ENCODE data around the gene FAM47E.

DNA sequence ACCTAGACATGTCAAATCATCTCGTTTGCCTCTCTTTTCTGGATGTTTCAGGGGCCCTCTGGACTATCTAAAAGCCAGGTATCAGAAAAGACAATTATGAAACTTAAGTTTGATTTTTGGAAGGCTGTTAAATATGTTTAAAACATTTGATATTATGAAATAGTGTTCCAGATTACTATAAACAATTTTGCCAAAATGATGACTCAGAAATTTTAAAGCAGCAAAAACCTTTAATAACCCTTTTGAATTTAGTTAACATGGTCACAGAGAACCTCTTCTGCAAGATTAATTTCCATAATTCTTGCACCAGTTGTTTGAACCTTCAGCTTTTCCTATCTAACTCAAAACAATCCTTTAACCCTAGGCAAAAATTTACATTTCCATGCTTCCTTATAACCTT, 18.8 kb upstream of the FAM47E start:
- TF ChIP-seq ZNF138 (CRISPR knock-in tag; IDR thresholded peaks at IDR 0.05; ENCODE audit: low read depth) (no peak), HOXA7 (CRISPR knock-in tag; IDR thresholded peaks at IDR 0.05) (no peak), ATF2 (CRISPR knock-in tag; IDR thresholded peaks at IDR 0.05) (no peak), POLR2A (IDR thresholded peaks at IDR 0.05; ENCODE audit: insufficient read depth in 1 of 2, low read depth in 2 of 2, low read length in 2 of 2) (no peak), ZSCAN30 (CRISPR knock-in tag; IDR thresholded peaks at IDR 0.05) (no peak), FOXJ3 (CRISPR knock-in tag; IDR thresholded peaks at IDR 0.05; ENCODE audit: borderline replicate concordance) (no peak), STAT5B (CRISPR knock-in tag; IDR thresholded peaks at IDR 0.05) (no peak), SPEN (CRISPR knock-in tag; IDR thresholded peaks at IDR 0.05; ENCODE audit: low read depth) (no peak), SMAD9 (CRISPR knock-in tag; IDR thresholded peaks at IDR 0.05) (no peak), SP1 (IDR thresholded peaks at IDR 0.05) (no peak), SP1 (CRISPR knock-in tag; IDR thresholded peaks at IDR 0.05) (no peak), TRIM24 (CRISPR knock-in tag; IDR thresholded peaks at IDR 0.05) (no peak)
- TF ChIP-seq, protein P1, sequence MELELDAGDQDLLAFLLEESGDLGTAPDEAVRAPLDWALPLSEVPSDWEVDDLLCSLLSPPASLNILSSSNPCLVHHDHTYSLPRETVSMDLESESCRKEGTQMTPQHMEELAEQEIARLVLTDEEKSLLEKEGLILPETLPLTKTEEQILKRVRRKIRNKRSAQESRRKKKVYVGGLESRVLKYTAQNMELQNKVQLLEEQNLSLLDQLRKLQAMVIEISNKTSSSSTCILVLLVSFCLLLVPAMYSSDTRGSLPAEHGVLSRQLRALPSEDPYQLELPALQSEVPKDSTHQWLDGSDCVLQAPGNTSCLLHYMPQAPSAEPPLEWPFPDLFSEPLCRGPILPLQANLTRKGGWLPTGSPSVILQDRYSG (CRISPR knock-in tag; IDR thresholded peaks at IDR 0.05), result no peak
- TF ChIP-seq, protein P2, sequence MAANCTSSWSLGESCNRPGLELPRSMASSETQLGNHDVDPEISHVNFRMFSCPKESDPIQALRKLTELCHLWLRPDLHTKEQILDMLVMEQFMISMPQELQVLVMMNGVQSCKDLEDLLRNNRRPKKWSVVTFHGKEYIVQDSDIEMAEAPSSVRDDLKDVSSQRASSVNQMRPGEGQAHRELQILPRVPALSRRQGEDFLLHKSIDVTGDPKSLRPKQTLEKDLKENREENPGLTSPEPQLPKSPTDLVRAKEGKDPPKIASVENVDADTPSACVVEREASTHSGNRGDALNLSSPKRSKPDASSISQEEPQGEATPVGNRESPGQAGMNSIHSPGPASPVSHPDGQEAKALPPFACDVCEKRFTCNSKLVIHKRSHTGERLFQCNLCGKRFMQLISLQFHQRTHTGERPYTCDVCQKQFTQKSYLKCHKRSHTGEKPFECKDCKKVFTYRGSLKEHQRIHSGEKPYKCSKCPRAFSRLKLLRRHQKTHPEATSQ (CRISPR knock-in tag; IDR thresholded peaks at IDR 0.05; ENCODE audit: borderline replicate concordance), result no peak
- TF ChIP-seq, protein P3, sequence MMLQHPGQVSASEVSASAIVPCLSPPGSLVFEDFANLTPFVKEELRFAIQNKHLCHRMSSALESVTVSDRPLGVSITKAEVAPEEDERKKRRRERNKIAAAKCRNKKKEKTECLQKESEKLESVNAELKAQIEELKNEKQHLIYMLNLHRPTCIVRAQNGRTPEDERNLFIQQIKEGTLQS (CRISPR knock-in tag; IDR thresholded peaks at IDR 0.05), result no peak
